Kidney epithelial cell (primary cell): ENCODE results near the gene NKAIN4. TPM values are rescaled to one million over a fixed set of nuclear protein-coding genes. Genes with fewer than 3 reads are reported as not detected.
"Not testable (repeated sequence)": the region's sequence is repeated elsewhere in the genome, so short reads cannot be mapped to it uniquely, and the experiment has no call there.

Experiments
- DNase-seq: peaks from one replicate; pipeline ENCODE4 v3.0.0-alpha.2; 2010; ENCODE audit warnings: low read depth
- H3K27me3 ChIP-seq: 2 replicates; pipeline ENCODE4 v1.6.0; 2011; ENCODE audit warnings: low read length; ENCODE audit not compliant: control insufficient read depth, insufficient read depth
- H3K36me3 ChIP-seq: 2 replicates; pipeline ENCODE4 v1.5.1; 2011; ENCODE audit warnings: low read length; ENCODE audit not compliant: control insufficient read depth, insufficient read depth
- H3K4me3 ChIP-seq: 2 replicates; pipeline ENCODE4 v1.5.1; 2011; ENCODE audit warnings: low read depth, mild to moderate bottlenecking, control low read depth, low read length
- total RNA-seq: library from RNA; depleted of rRNA; stranded (reverse); fragments of >200 nt; gene quantifications from 2 replicates; pipeline ENCODE4 v1.2.3, GENCODE V29; 2015
- TF ChIP-seq, protein P1 (sequence below): IDR thresholded peaks from 2 replicates; pipeline ENCODE4 v1.5.1; 2011; ENCODE audit warnings: mild to moderate bottlenecking, moderate library complexity, low read length, control low read depth, inconsistent platforms; ENCODE audit not compliant: insufficient read depth, poor library complexity, severe bottlenecking

Gene NKAIN4
- total RNA-seq, 1 donor from 2014 or later, result 65.4 TPM

GRCh38 chr20:63254606-63255384, 532 bp upstream of the NKAIN4 start:
- TF ChIP-seq, protein P1, sequence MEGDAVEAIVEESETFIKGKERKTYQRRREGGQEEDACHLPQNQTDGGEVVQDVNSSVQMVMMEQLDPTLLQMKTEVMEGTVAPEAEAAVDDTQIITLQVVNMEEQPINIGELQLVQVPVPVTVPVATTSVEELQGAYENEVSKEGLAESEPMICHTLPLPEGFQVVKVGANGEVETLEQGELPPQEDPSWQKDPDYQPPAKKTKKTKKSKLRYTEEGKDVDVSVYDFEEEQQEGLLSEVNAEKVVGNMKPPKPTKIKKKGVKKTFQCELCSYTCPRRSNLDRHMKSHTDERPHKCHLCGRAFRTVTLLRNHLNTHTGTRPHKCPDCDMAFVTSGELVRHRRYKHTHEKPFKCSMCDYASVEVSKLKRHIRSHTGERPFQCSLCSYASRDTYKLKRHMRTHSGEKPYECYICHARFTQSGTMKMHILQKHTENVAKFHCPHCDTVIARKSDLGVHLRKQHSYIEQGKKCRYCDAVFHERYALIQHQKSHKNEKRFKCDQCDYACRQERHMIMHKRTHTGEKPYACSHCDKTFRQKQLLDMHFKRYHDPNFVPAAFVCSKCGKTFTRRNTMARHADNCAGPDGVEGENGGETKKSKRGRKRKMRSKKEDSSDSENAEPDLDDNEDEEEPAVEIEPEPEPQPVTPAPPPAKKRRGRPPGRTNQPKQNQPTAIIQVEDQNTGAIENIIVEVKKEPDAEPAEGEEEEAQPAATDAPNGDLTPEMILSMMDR, result peak; percentile 37
- Histone ChIP-seq H3K36me3 (no peaks in the 10 kb centered on the region), H3K27me3 (peaks cover 51% of the 10 kb centered on the region), H3K4me3 (peak overlapping the region; percentile 41)
- DNase-seq, result no peak

GRCh38 chr20:63253438-63254231, 628 bp downstream of the NKAIN4 start:
- no peaks in the 10 kb centered on the region for H3K36me3 ChIP-seq
- peak overlapping the region; percentile 41 for H3K4me3 ChIP-seq
- H3K27me3 ChIP-seq, result peaks cover 45% of the 10 kb centered on the region
- no peak for DNase-seq
- TF ChIP-seq, protein P1, result no peak

GRCh38 chr20:63253065-63253437, 1.2 kb downstream of the NKAIN4 start:
- TF ChIP-seq, protein P1, result no peak
- H3K27me3 ChIP-seq, result peaks cover 45% of the 10 kb centered on the region
- peak overlapping the region; percentile 41 for H3K4me3 ChIP-seq
- DNase-seq, result no peak
- H3K36me3 ChIP-seq, result no peaks in the 10 kb centered on the region

DNA sequence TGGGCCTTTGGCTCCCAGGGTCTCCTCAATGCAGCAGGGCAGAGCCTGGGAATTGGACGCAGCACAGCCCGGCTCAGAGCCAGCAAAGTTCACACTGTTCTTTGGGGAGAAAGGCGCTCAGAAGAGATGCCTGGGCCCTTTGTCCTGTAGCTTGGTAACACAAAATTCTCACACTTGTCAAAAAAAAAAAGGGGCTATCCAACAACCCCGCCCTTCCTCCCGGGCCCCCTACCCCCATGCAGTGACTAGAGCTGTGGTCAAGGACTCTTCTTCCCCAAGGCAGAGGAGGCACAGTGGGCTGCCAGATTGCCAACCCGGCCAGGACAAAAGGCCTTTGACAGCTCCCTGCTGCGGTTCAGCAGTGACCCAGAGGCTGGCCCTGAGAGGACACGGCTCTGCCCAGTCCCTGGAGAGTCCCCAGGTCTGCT, 2.0 kb downstream of the NKAIN4 start:
- peaks cover 48% of the 10 kb centered on the region for H3K27me3 ChIP-seq
- H3K4me3 ChIP-seq, result no peak overlapping the region
- DNase-seq, result no peak
- TF ChIP-seq, protein P1, result no peak
- H3K36me3 ChIP-seq, result no peaks in the 10 kb centered on the region

DNA sequence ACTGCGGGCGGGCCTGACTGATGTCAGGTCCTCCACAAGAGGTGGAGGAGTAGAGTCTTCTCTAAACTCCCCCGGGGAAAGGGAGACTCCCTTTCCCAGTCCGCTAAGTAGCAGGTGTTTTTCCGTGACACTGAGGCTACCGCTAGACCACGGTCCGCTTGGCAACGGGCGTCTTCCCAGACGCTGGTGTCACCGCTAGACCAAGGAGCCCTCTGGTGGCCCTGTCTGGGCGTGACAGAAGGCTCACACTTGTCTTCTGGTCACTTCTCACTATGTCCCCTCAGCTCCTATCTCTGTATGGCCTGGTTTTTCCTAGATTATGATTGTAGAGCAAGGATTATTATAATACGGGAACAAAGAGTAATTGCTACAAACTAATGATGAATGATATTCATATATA, 2.9 kb downstream of the NKAIN4 start:
- not testable (repeated sequence) for DNase-seq, H3K36me3 ChIP-seq, H3K4me3 ChIP-seq
- TF ChIP-seq, protein P1, result peak; percentile 6
- peaks cover 43% of the 10 kb centered on the region for H3K27me3 ChIP-seq
